Karpas-422 (cell line): ENCODE measurements around the gene CNGA3. TPM values are rescaled to one million over a fixed set of nuclear protein-coding genes. Genes with fewer than 3 reads are reported as not detected.

ENCODE experiments used
- DNase-seq: peaks from one replicate; pipeline ENCODE4 v3.0.0-alpha.2; 2015
- H2AFZ ChIP-seq: fragments of 200-600 bp; sonication (generic); 2 replicates; pipeline ENCODE4 v1.6.1; 2014; ENCODE audit warnings: antibody characterized with exemption, low read length, mixed read lengths
- H3K27ac ChIP-seq: fragments of 200-600 bp; sonication (generic); 2 replicates; pipeline ENCODE4 v1.5.1; 2014; ENCODE audit warnings: mild to moderate bottlenecking, low read length, moderate library complexity
- H3K27me3 ChIP-seq: fragments of 200-600 bp; sonication (generic); 2 replicates; pipeline ENCODE4 v1.6.1; 2014; ENCODE audit warnings: low read length, mixed read lengths
- H3K36me3 ChIP-seq: fragments of 200-600 bp; sonication (generic); 2 replicates; pipeline ENCODE4 v1.6.1; 2014; ENCODE audit warnings: low read length, mixed read lengths; ENCODE audit not compliant: insufficient read depth
- H3K4me1 ChIP-seq: fragments of 200-600 bp; sonication (generic); 2 replicates; pipeline ENCODE4 v1.6.1; 2014; ENCODE audit warnings: mild to moderate bottlenecking, low read length, mixed read lengths
- H3K4me2 ChIP-seq: fragments of 200-600 bp; sonication (generic); 2 replicates; pipeline ENCODE4 v1.6.1; 2014; ENCODE audit warnings: low read length, low read depth, mild to moderate bottlenecking; ENCODE audit not compliant: poor library complexity, severe bottlenecking
- H3K4me3 ChIP-seq: fragments of 200-600 bp; sonication (generic); 2 replicates; pipeline ENCODE4 v1.5.1; 2014; ENCODE audit warnings: mild to moderate bottlenecking, antibody characterized with exemption, low read length, mixed read lengths
- H3K79me2 ChIP-seq: fragments of 200-600 bp; sonication (generic); 2 replicates; pipeline ENCODE4 v1.6.1; 2014; ENCODE audit warnings: mild to moderate bottlenecking, low read length, mixed read lengths
- H3K9ac ChIP-seq: fragments of 200-600 bp; sonication (generic); 2 replicates; pipeline ENCODE4 v1.6.0; 2014; ENCODE audit warnings: low read length
- H3K9me2 ChIP-seq: fragments of 200-600 bp; sonication (generic), shearing (Covaris generic); replicated peaks from 2 replicates; pipeline ENCODE4 v1.6.0; 2014; ENCODE audit warnings: mild to moderate bottlenecking, low read length, moderate library complexity; ENCODE audit not compliant: insufficient read depth
- H3K9me3 ChIP-seq: fragments of 300-700, 200-600 bp; sonication (generic); 2 replicates; pipeline ENCODE4 v1.6.1; 2014; ENCODE audit warnings: low read length, mixed read lengths
- H4K20me1 ChIP-seq: fragments of 200-600 bp; sonication (generic); 2 replicates; pipeline ENCODE4 v1.6.1; 2014; ENCODE audit warnings: mild to moderate bottlenecking, antibody characterized with exemption, low read length, low read depth; ENCODE audit not compliant: insufficient read depth
- total RNA-seq: library from RNA; depleted of rRNA; stranded (reverse); fragments of >200 nt; shearing (Covaris generic); gene quantifications from 2 replicates; pipeline ENCODE4 v1.2.3, GENCODE V29; 2014; ENCODE audit warnings: low replicate concordance

Gene CNGA3
- total RNA-seq, 1 experiment from 2014 or later: 0.07 TPM

DNA sequence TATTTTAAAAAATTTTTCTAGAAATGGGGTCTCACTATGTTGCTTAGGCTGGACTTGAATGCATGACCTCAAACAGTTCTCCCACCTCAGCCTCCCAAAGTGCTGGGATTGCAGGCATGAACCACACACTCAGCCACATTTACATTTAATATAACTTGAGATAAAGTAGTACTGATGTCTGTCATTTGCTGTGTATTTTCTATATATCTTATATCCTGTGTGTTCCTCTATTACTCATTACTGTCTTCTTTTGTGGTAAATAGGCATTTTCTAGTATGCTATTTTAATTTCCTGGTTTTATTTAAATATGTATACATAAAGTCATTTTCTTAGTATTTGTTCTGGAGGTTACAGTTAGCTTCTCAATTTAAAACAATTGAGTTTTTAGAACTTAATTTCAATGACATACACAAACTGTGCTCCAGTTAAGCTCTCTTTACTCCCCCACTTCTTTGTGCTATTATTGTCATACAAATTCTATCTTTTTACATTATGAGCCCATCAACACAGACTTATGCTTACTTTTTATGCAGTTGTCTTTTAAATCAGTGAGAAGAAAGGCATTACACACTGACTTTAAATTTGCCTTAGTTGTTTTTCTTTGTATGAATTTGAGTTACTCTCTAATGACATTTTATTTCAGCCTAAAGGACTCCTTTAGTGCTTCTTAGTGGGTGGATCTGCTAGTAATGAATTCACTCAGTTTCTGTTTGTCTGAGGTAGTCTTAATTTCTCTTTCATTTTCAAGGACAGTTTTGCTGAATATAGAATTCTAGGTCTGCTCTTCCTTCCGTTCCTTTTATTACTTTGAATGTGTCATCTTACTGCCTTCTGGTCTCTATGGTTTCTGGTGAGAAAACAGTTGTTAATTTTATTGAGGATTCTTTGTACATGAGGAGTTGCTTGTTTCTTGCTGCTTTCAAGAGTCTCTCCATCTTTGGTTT, 92.2 kb downstream of the CNGA3 start:
- Histone ChIP-seq H3K27ac (no peak overlapping the region), H3K79me2 (no peaks in the 10 kb centered on the region), H2AFZ (no peak overlapping the region), H3K4me3 (no peak overlapping the region), H3K36me3 (no peaks in the 10 kb centered on the region), H3K4me2 (no peak overlapping the region), H3K9me3 (no peaks in the 10 kb centered on the region), H4K20me1 (no peaks in the 10 kb centered on the region), H3K9me2 (no peaks in the 10 kb centered on the region), H3K4me1 (peaks cover 3% of the 10 kb centered on the region; the same call in 1 of the 2 replicates), H3K9ac (no peak overlapping the region), H3K27me3 (no peaks in the 10 kb centered on the region)
- DNase-seq: no peak

DNA sequence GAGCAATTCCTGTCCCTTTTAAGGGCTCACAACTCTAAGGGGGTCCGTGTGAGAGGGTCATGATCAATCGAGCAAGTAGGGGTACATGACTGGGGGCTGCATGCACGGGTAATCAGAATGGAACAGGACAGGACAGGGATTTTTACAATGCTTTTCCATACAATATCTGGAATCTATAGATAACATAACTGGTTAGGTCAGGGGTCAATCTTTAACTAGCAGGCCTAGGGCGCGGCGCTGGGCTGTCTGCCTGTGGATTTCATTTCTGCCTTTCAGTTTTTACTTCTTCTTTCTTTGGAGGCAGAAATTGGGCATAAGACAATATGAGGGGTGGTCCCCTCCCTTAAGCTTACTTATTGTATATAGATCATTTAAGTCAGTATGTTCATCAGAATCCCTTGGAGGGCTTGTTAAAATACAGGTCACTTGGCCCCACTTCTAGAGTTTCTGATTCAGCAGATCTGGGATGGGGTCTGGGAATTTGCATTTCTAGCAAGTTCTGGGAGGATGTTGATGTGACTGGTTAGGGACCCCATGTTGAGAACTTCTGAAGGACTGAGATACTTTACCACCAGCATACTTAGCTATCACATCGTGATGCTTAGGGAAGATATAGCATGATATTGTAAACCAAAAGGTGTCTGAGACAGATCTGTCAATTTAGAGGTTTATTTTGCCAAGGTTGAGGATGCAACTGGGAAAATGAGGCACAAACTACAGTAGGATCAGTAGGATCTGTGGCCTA, 95.6 kb downstream of the CNGA3 start:
- Histone ChIP-seq H3K27me3 (no peaks in the 10 kb centered on the region), H3K27ac (no peak overlapping the region), H3K79me2 (no peaks in the 10 kb centered on the region), H3K9me3 (no peaks in the 10 kb centered on the region), H3K4me1 (peaks cover 15% of the 10 kb centered on the region), H3K4me2 (no peak overlapping the region), H3K4me3 (no peak overlapping the region), H3K9ac (no peak overlapping the region), H3K36me3 (no peaks in the 10 kb centered on the region), H3K9me2 (no peaks in the 10 kb centered on the region), H2AFZ (no peak overlapping the region), H4K20me1 (0 out of 2 replicates have a peak, but pooled peaks cover 3% of the 10 kb centered on the region)
- no peak for DNase-seq

DNA sequence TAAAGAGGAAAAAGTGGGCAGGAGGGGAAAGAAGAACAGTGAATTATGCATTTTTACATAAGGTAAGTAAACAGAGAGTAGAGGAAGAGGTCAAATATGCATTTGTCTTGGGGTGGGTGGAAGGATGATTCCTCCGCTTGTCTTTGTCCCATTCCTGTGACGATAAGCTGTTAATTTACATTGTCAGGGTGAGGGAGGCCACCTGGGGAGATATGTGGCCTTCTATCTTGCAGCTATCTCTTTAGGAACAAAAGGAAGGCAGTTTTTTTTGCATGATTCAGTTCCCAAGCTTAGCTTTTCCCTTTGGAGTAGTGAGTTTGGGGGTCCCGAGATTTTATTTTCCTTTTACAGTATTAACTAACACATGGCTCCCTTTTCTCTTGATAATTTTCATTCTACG, 96.2 kb downstream of the CNGA3 start:
- Histone ChIP-seq H3K27me3 (no peaks in the 10 kb centered on the region), H3K9ac (no peak overlapping the region), H3K4me3 (no peak overlapping the region), H3K9me3 (no peaks in the 10 kb centered on the region), H3K27ac (no peak overlapping the region), H4K20me1 (0 out of 2 replicates have a peak, but pooled peaks cover 5% of the 10 kb centered on the region), H3K79me2 (no peaks in the 10 kb centered on the region), H3K4me2 (no peak overlapping the region), H3K36me3 (no peaks in the 10 kb centered on the region), H2AFZ (no peak overlapping the region), H3K9me2 (no peaks in the 10 kb centered on the region), H3K4me1 (peaks cover 15% of the 10 kb centered on the region)
- no peak for DNase-seq

DNA sequence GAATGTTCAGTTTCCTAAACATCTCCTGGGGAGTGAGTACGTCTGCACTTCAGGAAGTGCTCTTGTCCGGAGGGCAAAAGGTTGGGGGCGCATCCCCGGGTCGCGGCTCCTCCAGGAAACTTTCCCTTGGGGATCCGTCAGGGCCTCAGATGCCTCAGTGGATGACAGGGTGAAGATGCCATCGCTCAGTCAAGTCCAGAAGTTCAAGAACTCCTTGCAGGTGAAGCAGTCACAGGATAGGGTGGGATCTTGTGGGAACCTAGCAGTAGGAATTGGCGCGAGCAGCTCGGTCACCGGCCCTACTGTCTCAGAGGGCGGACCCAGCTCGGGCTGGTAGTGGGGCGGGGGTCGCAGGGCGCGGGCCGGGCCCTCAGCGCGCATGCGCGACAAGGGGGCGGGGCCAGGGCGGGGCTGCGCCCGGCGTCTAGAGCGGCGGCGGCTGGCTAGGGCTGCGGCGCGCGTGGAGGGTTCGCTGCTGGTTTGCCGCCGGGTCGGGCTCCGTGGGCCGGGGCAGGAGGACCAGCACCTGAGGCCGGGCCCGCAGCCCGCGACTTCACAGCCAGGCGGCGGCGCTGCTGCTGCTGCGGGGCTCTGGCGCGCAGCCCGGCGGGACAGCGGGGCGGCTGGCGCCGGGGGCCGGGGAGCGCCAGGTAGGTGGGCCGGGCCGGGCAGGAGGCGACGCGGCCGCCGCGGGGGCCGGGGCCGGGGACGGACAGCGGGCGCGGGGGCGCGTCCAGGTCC, 98.3 kb downstream of the CNGA3 start, which contains the start of gene INPP4A:
TSS of gene INPP4A (plus strand) at position 423 of the 741 bp plus-strand sequence. CDS start 75,191 bp downstream, outside the sequence.
- H3K9ac ChIP-seq: peak within 1 kb of the TSS; percentile 67
- peaks cover 15% of the 10 kb centered on the region for H3K4me1 ChIP-seq
- peaks cover 14% of the 10 kb centered on the region; the same call in 1 of the 2 replicates for H4K20me1 ChIP-seq
- peak within 1 kb of the TSS; percentile 97 for H2AFZ ChIP-seq
- H3K9me2 ChIP-seq: no peaks in the 10 kb centered on the region
- H3K79me2 ChIP-seq: no peaks in the 10 kb centered on the region
- peak; percentile 85 for DNase-seq
- no peaks in the 10 kb centered on the region for H3K27me3 ChIP-seq
- H3K9me3 ChIP-seq: no peaks in the 10 kb centered on the region
- peak within 1 kb of the TSS; percentile 73 for H3K4me3 ChIP-seq
- H3K4me2 ChIP-seq: peak within 1 kb of the TSS; percentile 85
- H3K27ac ChIP-seq: no peak within 1 kb of the TSS
- no peaks in the 10 kb centered on the region for H3K36me3 ChIP-seq

DNA sequence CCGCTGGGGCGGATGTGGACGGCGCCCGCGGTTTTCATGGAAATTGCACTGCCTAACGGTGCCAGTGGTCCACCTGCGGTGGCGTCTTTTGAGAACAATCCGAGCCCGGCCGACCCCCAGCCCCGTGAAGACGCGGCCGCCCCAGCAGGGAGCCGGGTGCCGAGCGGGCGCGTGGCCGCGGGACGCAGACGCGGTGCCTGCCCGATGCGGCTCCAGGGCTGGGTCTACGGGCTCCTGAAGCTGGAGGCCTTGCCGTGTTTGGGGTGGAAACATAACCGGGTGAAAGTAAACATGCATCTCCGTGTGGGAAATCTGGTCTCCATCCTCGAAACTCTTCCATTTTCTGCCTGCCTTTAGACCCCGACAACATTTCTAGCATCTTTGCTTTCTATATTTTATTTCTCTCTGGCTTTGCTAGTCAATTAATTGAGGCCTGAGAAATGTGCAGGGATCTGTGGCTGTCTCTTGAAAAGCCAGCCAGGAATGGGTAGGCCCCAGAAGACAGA, 99.0 kb downstream of the CNGA3 start:
- DNase-seq: no peak
- Histone ChIP-seq H3K27ac (no peak overlapping the region), H3K27me3 (no peaks in the 10 kb centered on the region), H3K9me3 (no peaks in the 10 kb centered on the region), H3K79me2 (no peaks in the 10 kb centered on the region), H3K36me3 (no peaks in the 10 kb centered on the region), H3K4me3 (peak overlapping the region; percentile 73), H2AFZ (0 out of 2 replicates have a peak overlapping the region, but pooled peaks have one; percentile 30), H4K20me1 (peaks cover 18% of the 10 kb centered on the region; the same call in 1 of the 2 replicates), H3K4me1 (peaks cover 15% of the 10 kb centered on the region), H3K9me2 (no peaks in the 10 kb centered on the region), H3K4me2 (peak overlapping the region; percentile 85), H3K9ac (peak overlapping the region; percentile 67)

DNA sequence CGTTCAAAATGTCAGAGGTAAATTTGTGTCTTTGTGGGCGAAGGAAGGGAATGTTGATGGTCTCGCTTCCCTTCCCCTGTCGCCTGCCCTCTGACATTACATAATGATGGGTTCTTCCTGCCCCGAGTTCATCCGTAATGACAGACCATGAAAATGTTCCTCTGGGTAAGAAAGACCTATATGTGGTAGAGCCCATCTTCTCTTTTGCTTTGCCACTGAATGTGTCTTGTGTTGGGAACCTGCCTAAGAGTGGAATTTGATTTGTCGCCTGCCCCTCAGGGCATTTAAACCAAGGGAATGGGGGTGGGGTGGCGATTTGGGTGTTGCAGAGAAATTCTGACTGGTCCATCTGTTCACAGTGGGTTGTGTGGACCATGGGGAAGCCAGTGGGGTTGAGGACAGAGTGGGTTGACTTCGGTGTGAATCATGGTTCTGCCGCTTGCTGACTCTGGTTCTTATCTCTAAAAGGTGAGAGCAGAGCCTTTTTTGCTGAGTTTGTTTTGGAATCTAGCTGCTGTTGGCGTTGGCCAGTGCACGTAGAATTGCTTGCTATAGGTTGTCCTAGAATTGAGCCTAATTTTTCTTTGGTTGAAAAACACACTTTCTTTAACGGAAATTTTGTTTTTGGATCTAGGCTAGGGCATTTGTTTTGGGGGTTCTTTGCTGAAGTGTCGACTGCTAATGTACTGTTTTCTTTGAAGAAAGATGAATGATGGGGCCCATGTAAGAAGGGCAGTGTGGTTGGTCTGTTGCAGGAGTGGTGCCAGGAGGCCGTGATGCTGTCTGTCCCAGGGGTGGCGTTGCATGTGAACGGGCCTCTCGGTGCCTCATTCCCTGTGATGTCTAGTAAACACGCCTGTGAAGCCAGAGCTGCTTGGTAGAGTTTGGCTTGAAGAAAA, 99.7 kb downstream of the CNGA3 start:
- Histone ChIP-seq H2AFZ (no peak overlapping the region), H3K4me2 (peak overlapping the region; percentile 85), H3K79me2 (no peaks in the 10 kb centered on the region), H3K4me3 (peak overlapping the region; percentile 73), H3K27me3 (no peaks in the 10 kb centered on the region), H3K4me1 (peaks cover 15% of the 10 kb centered on the region), H3K9me2 (no peaks in the 10 kb centered on the region), H4K20me1 (peaks cover 22% of the 10 kb centered on the region; the same call in 1 of the 2 replicates), H3K9ac (peak overlapping the region; percentile 67), H3K27ac (no peak overlapping the region), H3K36me3 (no peaks in the 10 kb centered on the region), H3K9me3 (no peaks in the 10 kb centered on the region)
- no peak for DNase-seq

DNA sequence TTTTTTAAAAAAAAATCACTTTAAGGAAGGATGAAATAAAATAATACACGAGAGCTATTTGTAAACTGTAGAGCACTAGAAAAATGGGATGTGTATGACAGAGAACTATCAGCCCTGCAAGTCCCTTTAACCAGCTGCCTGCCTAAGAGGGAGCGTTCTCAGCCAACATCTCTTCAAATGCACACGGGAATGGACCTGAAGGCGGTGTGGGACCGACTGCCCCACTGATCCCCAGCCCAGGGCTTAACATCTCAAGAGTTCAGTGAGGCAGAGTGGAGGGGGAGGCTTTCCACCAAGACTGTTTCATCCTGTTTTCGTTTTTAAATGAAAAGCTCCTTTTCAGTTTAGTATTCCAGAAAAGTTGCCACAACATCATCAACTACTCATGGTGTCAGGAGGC, 100.6 kb downstream of the CNGA3 start:
- no peak overlapping the region for H3K9ac ChIP-seq
- DNase-seq: no peak
- no peaks in the 10 kb centered on the region for H3K79me2 ChIP-seq
- no peaks in the 10 kb centered on the region for H3K36me3 ChIP-seq
- peaks cover 15% of the 10 kb centered on the region for H3K4me1 ChIP-seq
- no peak overlapping the region for H3K27ac ChIP-seq
- no peaks in the 10 kb centered on the region for H3K9me3 ChIP-seq
- peaks cover 22% of the 10 kb centered on the region; the same call in 1 of the 2 replicates for H4K20me1 ChIP-seq
- no peak overlapping the region for H3K4me3 ChIP-seq
- H2AFZ ChIP-seq: no peak overlapping the region
- H3K4me2 ChIP-seq: no peak overlapping the region
- no peaks in the 10 kb centered on the region for H3K9me2 ChIP-seq
- H3K27me3 ChIP-seq: no peaks in the 10 kb centered on the region
